Muscle layer of colon (tissue), 2 donors: Measurements from ENCODE around the gene P2RX5.

ENCODE experiments used
- H3K27ac ChIP-seq: one replicate; pipeline ENCODE4 v1.7.0; 2013; ENCODE audit warnings: low read depth, mild to moderate bottlenecking, low read length, moderate library complexity
- H3K27me3 ChIP-seq, 2 donors: one replicate each; pipeline ENCODE4 v1.7.0; 2013; ENCODE audit warnings: low read length in 2 of 2, mild to moderate bottlenecking in 2 of 2; ENCODE audit not compliant: insufficient read depth in 2 of 2, control insufficient read depth in 1 of 2
- H3K36me3 ChIP-seq: one replicate; pipeline ENCODE4 v1.7.0; 2013; ENCODE audit warnings: mild to moderate bottlenecking, low read length; ENCODE audit not compliant: insufficient read depth
- H3K4me1 ChIP-seq: one replicate; pipeline ENCODE4 v1.7.0; 2013; ENCODE audit warnings: mild to moderate bottlenecking, low read length; ENCODE audit not compliant: insufficient read depth
- H3K4me3 ChIP-seq, 2 donors: one replicate each; pipeline ENCODE4 v1.7.0; 2013; ENCODE audit warnings: low read length in 2 of 2, low read depth in 1 of 2, mild to moderate bottlenecking in 1 of 2, moderate library complexity in 1 of 2
- H3K9ac ChIP-seq: one replicate; pipeline ENCODE4 v1.7.0; 2013; ENCODE audit warnings: low read length
- H3K9me3 ChIP-seq: one replicate; pipeline ENCODE4 v1.7.0; 2013; ENCODE audit warnings: mild to moderate bottlenecking, low read length
- donor health status: abdominal sarcoma.
- donor health status: Adenocarcinoma of cecum.

P2RX5 gene

GRCh38 chr17:3678095-3678820 is 17.7 kb downstream of the P2RX5 start:
- Histone ChIP-seq H3K9me3 (no peaks in the 10 kb centered on the region), H3K9ac (no peak overlapping the region), H3K27me3 (peaks cover 0 to 17% of the 10 kb centered on the region in 2 donors), H3K4me1 (no peaks in the 10 kb centered on the region), H3K27ac (no peak overlapping the region), H3K36me3 (no peaks in the 10 kb centered on the region), H3K4me3 (no peak overlapping the region)

GRCh38 chr17:3675886-3676285 is 20.1 kb downstream of the P2RX5 start:
- Histone ChIP-seq H3K27me3 (peaks cover 0 to 3% of the 10 kb centered on the region in 2 donors), H3K4me1 (no peaks in the 10 kb centered on the region), H3K9me3 (no peaks in the 10 kb centered on the region), H3K27ac (no peak overlapping the region), H3K9ac (no peak overlapping the region), H3K36me3 (peaks cover 5% of the 10 kb centered on the region), H3K4me3 (no peak overlapping the region)

DNA sequence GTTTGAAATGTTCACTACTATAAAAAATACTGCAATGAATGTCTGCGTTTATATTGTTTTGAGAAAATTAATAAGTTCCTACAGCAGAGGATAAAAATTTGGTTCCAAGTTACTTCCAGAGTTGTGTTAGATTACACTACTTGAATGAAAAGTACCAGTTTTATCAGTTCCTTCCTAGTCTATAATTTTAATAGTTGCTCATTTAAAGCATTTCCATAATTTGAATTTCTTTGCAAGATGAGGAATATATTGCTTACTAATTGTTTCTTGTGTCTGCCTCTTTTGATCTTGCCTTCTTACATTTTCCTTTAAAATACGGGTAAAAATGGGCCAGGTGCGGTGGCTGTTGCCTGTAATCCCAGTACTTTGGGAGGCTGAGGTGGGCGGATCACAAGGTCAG is 23.4 kb downstream of the P2RX5 start:
- Histone ChIP-seq H3K36me3 (peaks cover 5% of the 10 kb centered on the region), H3K9ac (no peak overlapping the region), H3K4me3 (no peak overlapping the region), H3K27me3 (no peaks in the 10 kb centered on the region), H3K4me1 (peaks cover 12% of the 10 kb centered on the region), H3K27ac (no peak overlapping the region), H3K9me3 (no peaks in the 10 kb centered on the region)

DNA sequence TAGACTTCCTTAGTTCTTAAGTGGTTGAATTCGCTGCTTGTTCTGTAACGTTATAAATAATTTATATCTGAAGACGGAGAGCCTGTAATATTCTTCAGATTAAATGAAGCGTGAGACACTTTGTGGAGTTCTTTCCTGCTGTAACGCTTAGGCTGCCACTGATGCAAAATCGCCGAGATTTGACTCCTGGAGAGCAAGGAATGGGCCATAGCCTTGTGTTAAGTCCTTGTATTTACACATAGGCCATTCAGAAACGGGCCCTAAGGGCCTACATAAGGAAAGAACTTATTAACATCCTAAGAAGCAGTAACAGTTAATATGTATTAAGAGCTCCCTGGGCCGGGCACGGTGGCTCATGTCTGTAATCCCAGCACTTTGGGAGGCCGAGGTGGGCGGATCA is 26.4 kb downstream of the P2RX5 start:
- peak overlapping the region; percentile 70 to 76 for H3K4me3 ChIP-seq
- peaks cover 27% of the 10 kb centered on the region for H3K4me1 ChIP-seq
- H3K9ac ChIP-seq, result peak overlapping the region; percentile 51
- no peaks in the 10 kb centered on the region for H3K27me3 ChIP-seq
- H3K27ac ChIP-seq, result peak overlapping the region; percentile 94
- H3K9me3 ChIP-seq, result no peaks in the 10 kb centered on the region
- peaks cover 9% of the 10 kb centered on the region for H3K36me3 ChIP-seq

- Histone ChIP-seq H3K27ac (peak overlapping the region; percentile 94), H3K9me3 (no peaks in the 10 kb centered on the region), H3K36me3 (peaks cover 14% of the 10 kb centered on the region), H3K27me3 (no peaks in the 10 kb centered on the region), H3K4me1 (peaks cover 27% of the 10 kb centered on the region), H3K4me3 (peak overlapping the region; percentile 70 to 76), H3K9ac (peak overlapping the region; percentile 51)
Observed at GRCh38 chr17:3669085-3669347, 26.9 kb downstream of the P2RX5 start.

DNA sequence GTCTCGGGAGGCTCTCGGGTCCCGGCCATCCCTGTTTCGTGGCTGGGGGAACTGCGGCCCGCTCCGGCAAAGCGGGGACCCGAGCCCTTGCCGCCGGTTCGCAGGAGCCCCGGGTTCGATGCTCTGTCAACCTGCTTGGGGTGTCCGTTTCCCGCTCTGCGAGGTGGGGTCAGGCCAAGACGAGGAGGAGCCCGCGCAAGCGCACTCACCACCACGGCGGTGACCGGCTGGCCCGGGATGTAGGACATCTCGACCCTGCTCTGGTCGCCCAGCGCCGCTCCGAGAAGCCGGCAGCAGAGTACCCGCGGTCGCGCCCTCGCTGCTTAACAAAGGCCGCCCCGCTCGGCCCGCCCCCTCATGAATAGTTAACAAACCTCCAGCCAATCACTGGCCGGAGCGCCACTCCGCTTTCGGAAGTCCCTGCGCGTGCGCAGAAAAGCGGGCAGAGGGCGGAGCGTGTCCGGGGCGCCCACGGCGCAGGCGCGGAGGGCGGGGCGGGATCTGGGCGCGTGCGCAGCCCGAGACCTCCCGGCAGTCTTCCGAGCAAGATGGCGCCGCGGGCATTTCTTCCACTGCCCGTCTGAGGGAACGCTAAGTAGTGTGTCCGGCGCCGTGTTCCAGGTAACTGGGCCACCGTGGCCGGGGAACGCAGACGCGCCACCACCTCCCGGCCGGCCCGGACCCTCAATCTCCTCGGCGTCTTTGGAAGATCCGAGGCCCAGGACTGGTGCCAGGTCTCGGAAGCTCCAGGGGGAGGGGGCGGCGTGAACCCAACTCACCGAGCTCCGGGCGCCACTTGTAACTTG is 27.5 kb downstream of the P2RX5 start, which contains the start of the genes EMC6 and TAX1BP3:
TSS of gene EMC6 (plus strand) at position 534 of the 806 bp plus-strand sequence. CDS start 335 bp downstream, outside the sequence.
TSS of gene TAX1BP3 (minus strand) at position 300 of the 806 bp plus-strand sequence. CDS start at position 248, 52 bp downstream.
- H3K9ac ChIP-seq, result peak within 1 kb of the TSS; percentile 70
- H3K4me1 ChIP-seq, result peaks cover 27% of the 10 kb centered on the region
- H3K27ac ChIP-seq, result peak within 1 kb of the TSS; percentile 94
- peak within 1 kb of the TSS; percentile 70 to 76 for H3K4me3 ChIP-seq
- no peaks in the 10 kb centered on the region for H3K9me3 ChIP-seq
- peaks cover 20% of the 10 kb centered on the region for H3K36me3 ChIP-seq
- H3K27me3 ChIP-seq, result no peaks in the 10 kb centered on the region

- H3K9ac ChIP-seq, result peak overlapping the region; percentile 70
- H3K27me3 ChIP-seq, result no peaks in the 10 kb centered on the region
- H3K27ac ChIP-seq, result peak overlapping the region; percentile 94
- peaks cover 27% of the 10 kb centered on the region for H3K4me1 ChIP-seq
- H3K9me3 ChIP-seq, result no peaks in the 10 kb centered on the region
- H3K4me3 ChIP-seq, result peak overlapping the region; percentile 70 to 74
- H3K36me3 ChIP-seq, result peaks cover 28% of the 10 kb centered on the region
Observed at GRCh38 chr17:3667366-3668278, 28.3 kb downstream of the P2RX5 start.

GRCh38 chr17:3666516-3666915 is 29.4 kb downstream of the P2RX5 start:
- H3K36me3 ChIP-seq, result peaks cover 25% of the 10 kb centered on the region
- H3K27me3 ChIP-seq, result no peaks in the 10 kb centered on the region
- no peaks in the 10 kb centered on the region for H3K9me3 ChIP-seq
- H3K9ac ChIP-seq, result no peak overlapping the region
- H3K27ac ChIP-seq, result no peak overlapping the region
- H3K4me3 ChIP-seq, result no peak overlapping the region
- H3K4me1 ChIP-seq, result peaks cover 27% of the 10 kb centered on the region

DNA sequence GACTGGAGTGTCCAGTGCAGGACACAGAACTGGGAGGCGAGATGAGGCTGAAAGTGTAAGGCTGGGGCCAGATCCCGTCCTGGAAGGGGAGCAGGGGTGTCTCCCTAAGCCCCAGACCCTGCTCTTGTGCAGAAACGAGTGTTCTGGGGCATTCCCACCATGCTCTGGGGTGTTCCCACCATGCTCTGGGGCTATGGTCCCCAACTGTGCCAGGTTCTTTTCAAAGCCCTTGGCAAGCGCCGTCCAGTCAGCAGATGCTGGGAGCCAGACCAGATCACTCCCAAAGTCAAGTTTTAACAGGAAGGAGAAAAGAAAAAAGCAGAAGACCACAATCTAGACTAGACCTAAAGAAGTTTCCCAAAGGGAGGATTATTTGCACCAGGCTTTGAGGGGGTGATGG is 30.1 kb downstream of the P2RX5 start:
- Histone ChIP-seq H3K9ac (no peak overlapping the region), H3K27me3 (no peaks in the 10 kb centered on the region), H3K27ac (no peak overlapping the region), H3K36me3 (peaks cover 23% of the 10 kb centered on the region), H3K4me3 (no peak overlapping the region), H3K4me1 (peaks cover 27% of the 10 kb centered on the region), H3K9me3 (no peaks in the 10 kb centered on the region)

- Histone ChIP-seq H3K9me3 (no peaks in the 10 kb centered on the region), H3K27ac (no peak overlapping the region), H3K36me3 (peaks cover 23% of the 10 kb centered on the region), H3K27me3 (no peaks in the 10 kb centered on the region), H3K4me1 (peaks cover 32% of the 10 kb centered on the region), H3K9ac (no peak overlapping the region), H3K4me3 (no peak overlapping the region)
Observed at GRCh38 chr17:3663102-3664011, 32.6 kb downstream of the P2RX5 start.
